Activated CD8-positive, alpha-beta memory T cell treated with anti-CD3 and anti-CD28 coated beads for 36 hours (primary cell): Measurements from ENCODE around the gene GOLGA8R. TPM values are rescaled to one million over a fixed set of nuclear protein-coding genes. Genes with fewer than 3 reads are reported as not detected.
"Not testable (repeated sequence)": the region's sequence is repeated elsewhere in the genome, so short reads cannot be mapped to it uniquely, and the experiment has no call there.

Source experiments
- CTCF ChIA-PET: fragments of 350-600 bp; sonication (Branson Sonifier 250); formaldehyde crosslinking; loops from one replicate; lab custom pipeline; 2021; ENCODE audit warnings: antibody characterized with exemption; lab: Charles Lee
- POLR2A ChIA-PET: fragments of 350-600 bp; sonication (Branson Sonifier 250); formaldehyde crosslinking; loops from one replicate; lab custom pipeline; 2021; ENCODE audit warnings: antibody characterized with exemption; lab: Charles Lee
- total RNA-seq, 2 experiments: library from RNA; stranded (reverse); gene quantifications; one replicate each; pipeline ENCODE4 v1.2.3, GENCODE V29; 2021

Gene GOLGA8R, protein sequence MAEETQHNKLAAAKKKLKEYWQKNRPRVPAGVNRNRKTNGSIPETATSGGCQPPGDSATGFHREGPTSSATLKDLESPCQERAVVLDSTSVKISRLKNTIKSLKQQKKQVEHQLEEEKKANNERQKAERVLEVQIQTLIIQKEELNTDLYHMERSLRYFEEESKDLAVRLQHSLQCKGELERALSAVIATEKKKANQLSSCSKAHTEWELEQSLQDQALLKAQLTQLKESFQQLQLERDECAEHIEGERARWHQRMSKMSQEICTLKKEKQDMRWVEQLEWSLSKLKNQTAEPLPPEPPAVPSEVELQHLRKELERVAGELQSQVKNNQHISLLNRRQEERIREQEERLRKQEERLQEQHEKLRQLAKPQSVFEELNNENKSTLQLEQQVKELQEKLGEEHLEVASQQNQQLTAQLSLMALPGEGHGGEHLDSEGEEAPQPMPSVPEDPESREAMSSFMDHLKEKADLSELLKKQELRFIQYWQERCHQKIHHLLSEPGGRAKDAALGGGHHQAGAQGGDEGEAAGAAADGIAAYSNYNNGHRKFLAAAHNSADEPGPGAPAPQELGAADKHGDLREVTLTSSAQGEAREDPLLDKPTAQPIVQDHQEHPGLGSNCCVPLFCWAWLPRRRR
- under 1 TPM; 0.34 to 0.52 TPM for total RNA-seq

DNA sequence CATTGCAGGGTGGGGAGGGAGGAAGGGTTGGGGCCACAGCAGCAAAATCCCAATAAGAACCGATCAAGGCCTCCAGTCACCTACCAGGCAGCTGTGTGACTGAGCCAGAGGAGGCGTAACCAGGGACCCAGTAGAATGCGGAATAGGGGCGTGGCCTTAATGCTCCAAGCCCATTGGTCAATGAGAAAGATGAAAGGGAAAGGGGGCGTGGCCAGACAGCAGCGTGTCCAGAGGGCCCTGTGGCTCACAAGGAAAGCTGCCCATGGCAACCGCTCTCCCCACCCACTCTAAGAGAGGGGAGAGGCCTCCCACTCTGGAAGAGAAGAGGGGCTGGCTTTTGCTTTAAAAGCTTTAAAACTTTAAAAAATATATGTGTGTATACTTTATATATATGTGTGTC is at the start of gene GOLGA8R:
GOLGA8R (minus strand) TSS at position 101 of the 400 bp plus-strand sequence; CDS start at position 3, 98 bp downstream.
- POLR2A ChIA-PET, CTCF ChIA-PET: not testable (repeated sequence)

DNA sequence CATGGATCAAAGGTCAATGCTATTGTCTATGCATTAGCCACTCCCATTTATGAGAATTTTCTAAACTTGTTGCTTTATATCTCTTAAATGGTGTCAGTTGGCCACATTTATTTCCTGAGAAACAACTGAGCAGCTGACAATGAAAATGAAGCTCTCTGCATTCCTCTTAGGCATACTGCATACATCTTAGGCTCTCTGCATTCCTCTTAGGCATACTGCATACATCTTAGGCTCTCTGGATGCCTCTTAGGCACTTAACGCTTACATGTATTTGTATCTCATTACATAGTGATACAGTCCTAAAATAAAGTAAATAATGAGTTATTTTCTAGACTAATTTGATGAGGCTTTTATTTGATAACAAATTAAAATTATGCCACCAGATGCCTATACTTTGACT is 49.8 kb upstream of the GOLGA8R start:
- CTCF ChIA-PET, POLR2A ChIA-PET: not testable (repeated sequence)

DNA sequence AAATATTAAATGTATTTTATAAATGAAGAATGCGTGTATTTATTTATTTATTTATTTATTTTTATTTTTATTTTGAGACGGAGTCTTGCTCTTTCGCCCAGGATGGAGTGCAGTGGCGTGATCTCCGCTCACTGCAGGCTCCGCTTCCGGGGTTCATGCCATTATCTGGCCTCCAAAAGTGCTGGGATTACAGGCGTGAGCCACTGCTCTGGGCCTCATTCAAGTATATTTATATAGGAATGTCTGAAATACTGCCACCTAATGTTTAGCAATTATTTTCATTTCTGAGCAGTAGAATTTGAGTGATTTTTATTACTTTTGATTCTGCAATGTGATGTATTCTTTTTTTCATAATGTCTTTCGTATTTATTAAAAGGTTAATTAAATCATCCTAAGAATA is 48.1 kb upstream of the GOLGA8R start:
- CTCF ChIA-PET, POLR2A ChIA-PET: not testable (repeated sequence)

DNA sequence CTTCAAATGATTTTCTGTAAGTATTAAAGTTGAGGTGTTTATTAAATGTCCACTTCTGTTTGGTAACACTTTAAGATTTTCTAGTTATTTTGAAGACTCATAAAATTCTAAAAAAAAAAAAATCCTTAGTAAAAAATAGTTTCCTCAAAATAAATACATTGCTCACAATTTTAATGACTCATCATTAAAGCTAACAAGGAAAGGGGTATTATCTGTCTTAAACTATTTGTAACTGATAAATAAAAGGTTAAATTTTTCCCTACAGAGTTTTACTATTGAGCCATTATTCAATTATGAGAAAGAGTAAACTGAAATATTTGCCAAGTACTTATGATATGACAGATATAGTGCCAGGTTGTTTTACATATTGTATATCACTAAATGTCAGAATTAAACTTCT is 38.6 kb upstream of the GOLGA8R start:
- CTCF ChIA-PET, POLR2A ChIA-PET: not testable (repeated sequence)

DNA sequence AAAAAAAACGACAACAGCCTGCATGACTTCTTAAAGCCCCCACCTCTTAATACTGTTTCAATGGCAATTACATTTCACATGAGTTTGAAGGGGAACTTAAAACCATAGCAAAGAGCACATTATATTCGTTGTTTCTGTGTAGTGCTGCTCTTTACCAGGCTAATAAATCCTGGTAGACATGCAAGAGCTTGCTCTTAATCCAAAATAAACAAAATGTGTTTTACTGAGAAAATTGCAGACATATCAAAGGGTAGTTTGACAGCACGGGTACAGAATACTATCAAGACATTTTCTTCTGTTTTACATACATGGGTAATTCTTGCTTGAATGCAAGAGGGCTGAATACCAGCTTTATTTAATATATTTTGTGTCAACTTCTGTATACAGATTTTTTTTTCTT is 24.3 kb upstream of the GOLGA8R start:
- POLR2A ChIA-PET, CTCF ChIA-PET: not testable (repeated sequence)

DNA sequence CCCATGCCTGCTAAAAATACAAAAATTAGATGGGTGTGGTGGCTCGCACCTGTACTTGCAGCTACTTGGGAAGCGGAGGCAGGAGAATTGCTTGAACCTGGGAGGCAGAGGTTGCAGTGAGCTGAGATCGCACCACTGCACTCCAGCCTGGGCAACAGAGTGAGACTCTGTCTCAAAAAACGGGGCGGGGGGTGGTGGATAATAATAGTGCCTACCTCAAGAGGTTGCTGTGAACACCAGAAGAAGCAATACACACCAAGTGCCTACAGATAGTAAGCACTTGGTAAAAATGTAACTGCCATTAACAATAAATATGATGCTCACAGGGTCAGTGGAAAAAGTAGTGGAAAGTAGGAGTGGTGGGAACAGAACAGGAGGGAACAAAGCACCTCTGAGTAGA is 21.8 kb upstream of the GOLGA8R start:
- CTCF ChIA-PET, POLR2A ChIA-PET: not testable (repeated sequence)

DNA sequence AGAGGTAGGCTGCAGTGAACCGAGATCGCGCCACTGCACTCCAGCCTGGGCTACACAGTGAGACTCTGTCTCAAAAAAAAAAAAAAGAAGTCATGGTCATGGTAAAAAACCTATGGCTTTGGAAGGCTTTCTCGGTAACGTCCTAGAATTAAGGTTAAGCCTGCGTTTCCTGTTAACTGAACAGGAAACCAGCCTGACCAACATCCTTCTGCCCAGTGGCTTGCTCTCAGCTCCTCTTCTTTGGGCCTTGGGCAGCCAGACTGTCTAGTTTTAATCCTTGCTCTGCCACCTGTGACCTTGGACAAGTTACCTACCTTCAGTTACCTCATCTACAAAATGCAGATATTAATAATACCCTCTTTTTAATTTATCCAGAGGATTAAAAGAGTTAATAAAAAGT is 6.7 kb upstream of the GOLGA8R start:
- POLR2A ChIA-PET, CTCF ChIA-PET: not testable (repeated sequence)

DNA sequence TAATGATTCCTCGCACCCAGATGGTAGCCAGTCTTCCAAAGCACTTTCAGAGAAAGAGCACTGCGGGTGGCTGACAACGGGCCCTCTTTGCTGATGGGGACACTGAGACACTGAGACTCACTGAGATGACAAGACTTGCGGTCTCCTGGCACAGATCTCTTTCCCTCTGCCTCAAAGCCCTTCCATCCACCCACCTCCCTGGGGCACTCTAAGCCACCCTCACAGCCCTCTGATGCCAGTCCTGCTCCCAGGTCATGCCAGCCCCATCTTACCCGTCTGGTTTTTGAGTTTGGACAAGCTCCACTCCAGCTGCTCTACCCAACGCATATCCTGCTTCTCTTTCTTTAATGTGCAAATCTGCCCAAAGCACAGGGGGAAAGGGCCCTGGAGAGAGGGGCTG is 6.4 kb downstream of the GOLGA8R start:
- POLR2A ChIA-PET, CTCF ChIA-PET: not testable (repeated sequence)

DNA sequence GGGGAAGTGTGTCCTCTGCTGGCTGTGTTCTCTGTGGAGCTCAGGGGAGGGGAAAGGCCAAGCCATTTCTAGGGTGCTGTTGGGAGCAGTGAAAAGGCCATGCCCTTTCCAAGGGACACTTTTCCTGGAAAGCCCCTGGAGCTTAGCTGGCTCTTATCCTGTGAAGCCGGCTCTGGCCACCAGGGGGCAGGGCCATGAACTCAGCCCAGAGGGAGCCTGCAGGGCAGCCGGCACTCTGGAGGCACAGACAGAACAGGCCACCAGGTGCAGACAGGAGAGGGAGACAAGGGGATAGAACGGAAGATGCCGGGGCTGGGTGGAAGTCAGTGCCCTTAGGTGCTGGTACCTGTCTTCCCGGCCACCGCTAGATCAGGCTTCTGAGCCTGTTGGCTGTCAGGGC is 15.1 kb downstream of the GOLGA8R start:
- CTCF ChIA-PET, POLR2A ChIA-PET: not testable (repeated sequence)

DNA sequence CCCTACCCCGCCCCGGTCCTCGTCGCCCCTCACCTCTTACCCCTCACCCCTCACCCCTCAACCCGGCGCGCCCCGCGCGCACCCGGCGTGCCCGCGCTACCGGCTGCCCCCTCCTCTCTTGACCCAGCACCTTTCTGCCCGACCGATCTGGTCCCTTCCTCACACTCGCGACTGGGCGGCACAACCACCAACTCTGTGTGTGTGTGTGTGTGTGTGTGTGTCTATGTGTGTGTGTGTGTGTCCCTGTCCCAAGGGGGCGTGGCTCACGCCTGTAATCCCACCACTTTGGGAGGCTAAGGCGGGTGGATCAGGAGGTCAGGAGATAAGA is 20.4 kb downstream of the GOLGA8R start:
- POLR2A ChIA-PET, CTCF ChIA-PET: not testable (repeated sequence)

DNA sequence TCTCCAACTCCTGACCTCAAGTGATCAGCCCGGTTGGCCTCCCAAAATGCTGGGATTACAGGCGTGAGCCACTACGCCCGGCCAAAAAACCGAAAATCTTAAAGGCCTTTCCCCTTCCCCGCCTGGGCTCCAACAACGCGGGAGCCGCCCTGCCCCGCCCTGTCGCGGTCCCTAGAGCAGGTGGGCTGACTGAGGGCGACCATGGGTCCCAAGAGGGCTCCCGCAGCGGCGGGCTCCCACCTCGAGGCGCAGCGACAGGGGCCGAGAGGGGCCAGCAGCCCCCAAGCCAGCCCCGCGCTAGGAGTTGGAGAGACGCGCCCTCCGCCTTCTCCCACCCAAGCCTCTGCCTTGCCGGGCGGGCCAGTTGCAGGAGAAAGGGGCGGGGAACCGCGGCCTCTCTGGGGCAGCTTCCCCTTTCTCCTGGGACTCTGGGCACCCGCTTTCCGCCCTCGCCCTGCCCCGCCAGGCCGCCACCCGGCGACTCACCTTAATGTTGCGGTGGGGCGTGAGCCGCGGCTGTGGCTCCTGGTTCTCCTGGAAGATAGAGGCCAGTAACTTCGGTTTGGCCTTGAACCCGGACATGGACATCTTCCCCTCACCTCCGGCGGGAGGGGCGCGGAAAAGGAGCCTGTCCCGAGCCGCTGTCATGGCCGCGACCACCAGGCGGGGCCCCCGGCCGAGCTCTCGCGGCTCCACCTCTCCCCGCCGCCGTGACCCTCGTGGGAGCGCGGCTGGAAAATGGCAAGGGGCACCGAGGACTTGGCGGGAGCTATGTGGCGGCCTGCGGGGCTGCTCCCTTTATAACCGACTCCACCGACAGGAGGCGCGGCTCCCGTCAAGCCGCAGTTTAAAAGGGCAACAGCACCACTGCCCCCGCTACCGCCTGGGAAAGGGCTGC is 21.0 kb downstream of the GOLGA8R start, which contains the start of gene CHRFAM7A:
CHRFAM7A (minus strand) TSS at position 775 of the 898 bp plus-strand sequence. CDS start 10,189 bp downstream, outside the sequence.
- CTCF ChIA-PET, POLR2A ChIA-PET: not testable (repeated sequence)

DNA sequence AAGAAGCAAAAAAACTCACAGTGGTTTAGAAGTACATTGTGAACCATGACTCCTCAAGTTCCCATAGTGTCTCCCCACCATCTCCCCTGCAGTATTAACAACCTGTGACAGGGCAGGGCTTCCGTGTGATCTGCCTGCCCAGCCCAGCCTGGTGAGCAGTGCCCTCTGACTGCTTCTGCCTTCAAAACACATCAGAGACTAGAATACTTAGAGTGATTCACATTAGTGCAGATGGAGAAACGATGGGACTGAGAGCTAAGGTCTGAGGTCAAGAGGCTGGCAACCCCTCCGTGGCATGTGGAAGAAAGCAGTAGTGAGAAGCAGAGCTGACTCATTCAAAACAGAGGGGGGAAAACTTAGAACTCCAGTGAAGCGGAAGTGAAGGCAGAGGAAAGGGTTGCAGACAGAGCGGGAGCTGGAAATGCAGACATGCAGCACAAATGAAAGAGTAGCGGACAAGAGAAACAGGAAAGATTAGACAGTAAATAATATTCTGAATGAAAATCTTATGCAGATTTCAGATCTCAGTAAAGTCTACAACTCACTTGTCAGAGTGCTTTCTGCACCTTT is 27.7 kb downstream of the GOLGA8R start:
- CTCF ChIA-PET, POLR2A ChIA-PET: not testable (repeated sequence)

DNA sequence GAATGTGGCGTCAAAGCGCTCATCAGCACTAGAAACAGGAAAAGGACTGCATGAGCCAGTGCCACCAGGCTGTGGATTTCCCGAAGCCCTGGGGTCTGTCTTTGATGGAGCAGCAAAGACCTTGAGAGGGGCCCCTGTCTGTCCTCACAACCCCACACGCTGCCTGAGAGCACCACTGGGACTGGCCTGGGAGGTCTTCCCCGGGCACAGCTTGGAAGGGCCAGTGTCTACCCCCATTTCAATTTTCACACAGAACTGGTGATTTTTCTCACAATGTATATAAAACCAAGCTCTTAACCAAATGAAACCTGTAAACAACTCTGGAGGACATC is 37.0 kb downstream of the GOLGA8R start:
- CTCF ChIA-PET, POLR2A ChIA-PET: not testable (repeated sequence)

DNA sequence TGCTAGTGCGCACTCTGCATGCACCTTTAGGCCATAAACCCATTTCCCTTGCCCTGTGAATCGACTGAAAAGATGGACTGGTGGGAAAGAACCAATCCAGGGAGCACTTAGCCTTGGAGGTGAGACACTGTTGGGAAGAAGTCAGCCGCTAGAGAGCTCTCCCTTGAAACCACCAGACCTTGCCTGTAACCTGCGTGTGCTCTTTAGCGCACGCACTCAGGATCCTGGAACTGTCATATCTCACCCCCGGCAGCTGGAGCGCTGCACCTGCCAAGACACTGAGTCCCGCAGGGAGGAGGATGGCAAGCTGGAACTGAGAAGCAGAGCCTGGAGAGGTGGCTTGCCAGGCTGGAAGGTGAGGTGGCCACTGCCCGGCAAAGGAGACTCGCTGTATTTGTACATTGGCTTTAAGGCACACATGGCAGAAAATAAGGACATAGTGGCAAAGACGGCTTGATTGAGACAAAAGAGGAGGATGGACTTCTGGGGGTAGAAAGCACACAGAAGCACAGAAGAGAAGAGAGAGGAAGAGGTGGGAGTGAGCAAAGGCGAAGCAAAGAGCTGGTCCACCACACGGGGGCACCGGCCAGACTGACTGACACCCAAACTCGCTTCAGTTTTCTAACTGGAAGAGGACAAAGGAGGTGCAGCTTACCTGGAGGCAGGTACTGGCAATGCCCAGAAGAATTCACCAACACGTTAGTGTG is 37.5 kb downstream of the GOLGA8R start:
- POLR2A ChIA-PET, CTCF ChIA-PET: not testable (repeated sequence)

DNA sequence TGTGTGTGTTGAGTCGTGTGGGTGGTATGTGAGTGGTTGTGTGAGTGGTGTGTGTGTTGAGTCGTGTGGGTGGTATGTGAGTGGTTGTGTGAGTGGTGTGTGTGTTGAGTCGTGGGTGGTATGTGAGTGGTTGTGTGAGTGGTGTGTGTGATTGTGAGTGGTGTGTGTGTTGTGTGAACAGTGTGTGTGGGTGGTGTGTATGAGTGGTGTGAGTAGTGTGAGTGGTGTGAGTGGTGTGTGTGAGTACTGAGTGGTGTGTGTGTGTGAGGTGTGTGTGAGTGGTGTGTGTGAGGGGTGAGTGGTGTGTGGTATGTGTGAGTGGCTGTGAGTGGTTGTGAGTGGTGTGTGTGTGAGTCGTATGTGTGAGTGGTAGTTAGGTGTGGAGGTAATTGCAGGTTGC is 38.2 kb downstream of the GOLGA8R start:
- CTCF ChIA-PET, POLR2A ChIA-PET: not testable (repeated sequence)

DNA sequence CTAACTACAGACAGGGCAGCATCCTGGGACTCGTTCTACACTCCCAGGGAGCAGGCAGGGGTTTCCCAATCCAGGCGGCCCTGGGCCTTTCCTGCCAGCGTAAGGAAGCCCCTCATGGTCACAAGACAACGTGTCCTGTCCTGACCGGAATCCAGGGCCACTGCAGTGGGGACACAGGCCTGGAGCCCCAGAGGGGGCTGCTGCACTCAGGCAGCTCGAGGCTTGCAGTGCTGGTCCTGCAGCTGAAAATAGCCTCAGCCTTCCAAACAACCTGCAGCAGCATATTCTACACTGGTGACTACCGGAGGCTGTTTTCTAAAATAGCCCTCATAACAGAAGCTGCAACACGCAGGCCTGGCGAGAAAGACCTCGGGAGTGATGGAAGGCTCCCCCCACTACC is 39.2 kb downstream of the GOLGA8R start:
- POLR2A ChIA-PET, CTCF ChIA-PET: not testable (repeated sequence)

DNA sequence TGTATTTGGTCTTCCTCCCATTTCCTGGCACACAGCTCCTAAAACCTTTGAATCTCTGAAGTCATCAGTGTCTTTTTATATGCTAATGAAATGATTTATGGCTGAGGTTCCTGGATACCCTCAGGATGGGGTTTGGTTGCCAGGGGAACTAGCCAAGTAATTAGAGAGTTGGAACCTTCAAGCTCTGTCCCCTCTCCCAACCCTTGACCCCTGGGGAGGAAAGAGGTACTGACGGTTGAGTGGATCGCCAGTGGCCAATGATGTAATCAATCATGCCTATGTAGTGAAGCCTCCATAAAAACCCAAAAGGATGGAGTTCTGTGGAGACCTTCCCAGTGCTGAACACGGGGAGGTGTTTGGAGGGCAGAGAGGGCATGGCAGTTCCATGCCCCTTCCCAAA is 45.8 kb downstream of the GOLGA8R start:
- CTCF ChIA-PET, POLR2A ChIA-PET: not testable (repeated sequence)

DNA sequence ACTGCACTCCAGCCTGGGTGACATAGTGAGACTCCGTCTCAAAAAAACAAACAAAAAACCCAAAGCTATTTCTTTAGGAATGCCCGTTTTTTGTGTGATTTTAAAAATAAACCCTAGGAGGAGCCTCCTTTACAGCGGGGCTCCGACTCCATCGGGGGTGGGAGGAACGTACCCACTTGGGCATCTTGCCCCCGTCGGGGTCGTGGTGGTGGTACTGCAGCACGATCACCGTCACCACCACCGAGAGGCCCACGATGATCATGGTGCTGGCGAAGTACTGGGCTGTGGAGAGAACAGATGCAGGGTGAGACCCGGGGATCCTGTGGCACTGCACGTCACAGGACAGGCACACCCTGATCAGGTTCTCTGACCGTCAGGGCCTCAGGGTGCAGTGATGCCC is 46.8 kb downstream of the GOLGA8R start:
- CTCF ChIA-PET, POLR2A ChIA-PET: not testable (repeated sequence)

DNA sequence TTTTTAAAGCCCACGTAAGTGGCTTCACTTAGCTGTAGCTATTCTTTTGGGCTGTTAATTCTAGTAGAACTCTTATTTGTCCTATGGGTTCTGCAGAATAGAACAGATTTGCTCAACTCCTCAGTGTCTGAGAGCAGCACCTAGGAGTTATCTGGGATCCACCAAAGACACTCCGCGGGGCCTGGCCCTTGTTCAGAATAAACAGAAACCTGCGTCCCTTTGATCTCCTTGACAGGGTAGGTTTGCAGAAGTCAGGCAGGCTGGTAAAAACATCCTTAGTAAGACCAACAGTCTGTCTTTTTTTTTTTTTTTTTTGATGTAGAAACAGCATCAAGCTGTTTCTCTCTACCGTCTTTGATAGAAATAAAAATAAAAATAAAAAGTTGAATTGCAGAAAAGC is 52.7 kb downstream of the GOLGA8R start:
- CTCF ChIA-PET, POLR2A ChIA-PET: not testable (repeated sequence)
